ENCODE data around the gene KCNN3. TPM values are rescaled to one million over a fixed set of nuclear protein-coding genes. Genes with fewer than 3 reads are reported as not detected.

KCNN3 gene
- total and polyA plus RNA-seq, 2 of the 13 experiments (the other 11 are each of a cell fraction or from before 2014, with no cell fraction given), result not detected

DNA sequence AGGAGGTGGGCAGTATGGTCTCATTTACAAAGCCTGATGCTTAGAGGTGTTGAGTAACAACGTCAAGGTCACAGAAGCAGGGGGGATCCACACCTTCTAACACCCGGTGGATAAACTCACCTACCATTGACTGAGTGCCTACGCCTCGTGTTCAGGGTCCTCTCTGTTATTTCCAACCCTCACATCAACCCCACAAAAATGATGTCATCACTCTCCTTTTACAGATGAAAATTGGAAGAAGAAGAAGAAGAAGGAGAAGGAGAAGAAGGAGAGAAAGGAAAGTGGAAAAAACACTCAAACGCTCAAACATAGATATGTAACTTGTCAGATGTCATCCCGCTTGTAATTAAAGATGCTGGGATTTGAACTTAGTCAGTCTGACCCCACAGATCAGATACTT, 653 bp upstream of the KCNN3 start:
- Histone ChIP-seq H3K4me3 (replicated peaks in 1 of 3; ENCODE audit: insufficient read depth in 1 of 3, low read depth in 2 of 3, low read length in 3 of 3) (peak overlapping the region in 1 of 3 experiments; percentile 39; a peak in 1 of 6 replicates), H3K79me2 (ENCODE audit: insufficient read depth, low read length) (no peaks in the 10 kb centered on the region), H3K27ac (ENCODE audit: extremely low read length, insufficient read depth, low read length) (no peak overlapping the region), H3K9me3 (ENCODE audit: low read length) (no peaks in the 10 kb centered on the region), H2AFZ (ENCODE audit: low read length) (no peak overlapping the region), H3K4me2 (ENCODE audit: low read depth, low read length) (peak overlapping the region; percentile 49; the same call in 1 of the 2 replicates), H4K20me1 (ENCODE audit: insufficient read depth, low read length) (no peaks in the 10 kb centered on the region), H3K27me3 (ENCODE audit: control insufficient read depth in 1 of 2, insufficient read depth in 2 of 2, low read length in 2 of 2) (peaks cover 0 to 43% of the 10 kb centered on the region in 2 experiments; a peak in 3 of 5 replicates), H3K4me1 (ENCODE audit: insufficient read depth, low read length) (peaks cover 12% of the 10 kb centered on the region), H3K36me3 (replicated peaks in 1 of 2; ENCODE audit: control insufficient read depth in 1 of 2, insufficient read depth in 2 of 2, low read length in 2 of 2) (no peaks in the 10 kb centered on the region), H3K9ac (ENCODE audit: insufficient read depth, low read depth, low read length) (no peak overlapping the region)
- ATAC-seq (no peak), DNase-seq (ENCODE audit: low spot score) (no peak), FAIRE-seq (no peak)
- POLR2A ChIA-PET, result no interaction called here
- BruUV-seq (replicated peaks), result no TSS peak
- 38% methylated on average over 6 of the region's 6 CpGs for WGBS (ENCODE audit: low lambda C conversion rate)
- intact Hi-C loops (cut with micrococcal nuclease; ENCODE audit: unreplicated experiment) (no loop called here), in situ Hi-C loops (cut with HindIII; ENCODE audit: extremely low pct_ligation_motif_present, low pct_unique_long_range_greater_than_20kb) (loop anchor here (10.0 kb wide), 2 partner anchors 206 to 306 kb away; partner anchors contain the start of gene CHRNB2)
- peak; percentile 90 for TF ChIP-seq ATF7 (IDR thresholded peaks at IDR 0.05)
- no peak for TF ChIP-seq ATF7 (CRISPR knock-in tag; IDR thresholded peaks at IDR 0.05)
- TF ChIP-seq ZC3H4 (CRISPR knock-in tag; IDR thresholded peaks at IDR 0.05; ENCODE audit: borderline replicate concordance), result no peak
- TF ChIP-seq CREB1 (IDR thresholded peaks at IDR 0.05), result peak; percentile 46; the same call in 1 of the 2 replicates
- TF ChIP-seq CREB1 (CRISPR knock-in tag; IDR thresholded peaks at IDR 0.05), result no peak
- CTCF ChIA-PET (ENCODE audit: low intra/inter-chr PET ratio, low total read pairs), result no interaction called here

DNA sequence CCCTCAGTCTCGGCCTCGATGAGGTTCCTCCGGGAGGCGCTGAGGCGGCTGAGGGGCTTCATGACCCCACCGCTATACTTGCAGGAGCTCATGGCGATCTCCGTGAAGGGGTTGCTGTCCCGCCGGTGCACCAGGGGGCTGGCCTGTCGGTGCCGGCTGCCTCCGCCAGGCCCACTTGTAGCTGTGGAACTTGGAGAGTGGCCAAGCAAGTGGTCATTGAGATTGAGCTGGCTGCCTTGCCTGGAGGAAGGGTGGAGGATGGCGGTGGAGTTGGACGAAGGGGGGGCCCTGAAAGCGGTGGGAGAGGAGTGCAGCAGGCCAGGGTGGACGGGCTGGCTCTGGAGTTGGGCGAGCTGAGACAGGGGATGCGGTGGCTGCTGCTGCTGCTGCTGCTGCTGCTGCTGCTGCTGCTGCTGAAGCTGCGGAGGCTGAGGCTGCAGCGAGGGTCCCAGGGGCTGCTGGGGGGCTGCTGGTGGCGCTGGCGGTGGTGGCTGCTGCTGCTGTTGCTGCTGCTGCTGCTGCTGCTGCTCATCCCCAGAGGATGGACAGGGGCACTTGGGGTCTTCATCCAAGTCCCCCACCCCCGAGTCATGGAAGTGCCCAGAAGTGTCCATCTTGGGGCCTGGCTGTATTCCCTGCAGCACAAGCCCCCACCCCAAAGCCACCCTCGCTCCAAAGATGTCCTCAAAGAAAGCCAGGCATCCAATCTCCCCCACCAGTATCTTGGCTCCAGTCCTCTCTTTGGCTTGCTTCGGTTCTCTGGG, 548 bp downstream of the KCNN3 start:
- ChIA-PET POLR2A (no interaction called here), CTCF (ENCODE audit: low intra/inter-chr PET ratio, low total read pairs) (no interaction called here)
- H3K4me2 ChIP-seq (ENCODE audit: low read depth, low read length), result peak overlapping the region; percentile 49
- DNase-seq (ENCODE audit: low spot score) (no peak), ATAC-seq (no peak), FAIRE-seq (no peak)
- H3K4me1 ChIP-seq (ENCODE audit: insufficient read depth, low read length), result peaks cover 18% of the 10 kb centered on the region
- intact Hi-C loops (cut with micrococcal nuclease; ENCODE audit: unreplicated experiment) (no loop called here), in situ Hi-C loops (cut with HindIII; ENCODE audit: extremely low pct_ligation_motif_present, low pct_unique_long_range_greater_than_20kb) (loop anchor here (10.0 kb wide), 2 partner anchors 205 to 305 kb away; partner anchors contain the start of gene CHRNB2)
- no peaks in the 10 kb centered on the region for H4K20me1 ChIP-seq (ENCODE audit: insufficient read depth, low read length)
- no peak overlapping the region for H2AFZ ChIP-seq (ENCODE audit: low read length)
- no peak overlapping the region for H3K27ac ChIP-seq (ENCODE audit: extremely low read length, insufficient read depth, low read length)
- no peaks in the 10 kb centered on the region for H3K9me3 ChIP-seq (ENCODE audit: low read length)
- no peaks in the 10 kb centered on the region for H3K36me3 ChIP-seq (replicated peaks in 1 of 2; ENCODE audit: control insufficient read depth in 1 of 2, insufficient read depth in 2 of 2, low read length in 2 of 2)
- no TSS peak for BruUV-seq (replicated peaks)
- WGBS (ENCODE audit: low lambda C conversion rate), result 61% methylated on average over 9 of the region's 26 CpGs
- no peak overlapping the region for H3K9ac ChIP-seq (ENCODE audit: insufficient read depth, low read depth, low read length)
- H3K27me3 ChIP-seq (ENCODE audit: control insufficient read depth in 1 of 2, insufficient read depth in 2 of 2, low read length in 2 of 2), result peaks cover 0 to 52% of the 10 kb centered on the region in 2 experiments; a peak in 4 of 5 replicates
- H3K79me2 ChIP-seq (ENCODE audit: insufficient read depth, low read length), result no peaks in the 10 kb centered on the region
- H3K4me3 ChIP-seq (replicated peaks in 1 of 3; ENCODE audit: insufficient read depth in 1 of 3, low read depth in 2 of 3, low read length in 3 of 3), result peak overlapping the region in 1 of 3 experiments; percentile 30; a peak in 1 of 6 replicates
- TF ChIP-seq ZBTB3 (CRISPR knock-in tag; IDR thresholded peaks at IDR 0.05; ENCODE audit: borderline replicate concordance, low read depth) (no peak), ZKSCAN5 (CRISPR knock-in tag; IDR thresholded peaks at IDR 0.05) (no peak), ZNF775 (CRISPR knock-in tag; IDR thresholded peaks at IDR 0.05; ENCODE audit: borderline replicate concordance) (no peak), SMYD3 (CRISPR knock-in tag; IDR thresholded peaks at IDR 0.05) (no peak), HDAC6 (IDR thresholded peaks at IDR 0.05; ENCODE audit: low read depth, low read length) (no peak), ZNF10 (CRISPR knock-in tag; IDR thresholded peaks at IDR 0.05; ENCODE audit: borderline replicate concordance, low read depth) (no peak), ZNF34 (CRISPR knock-in tag; IDR thresholded peaks at IDR 0.05; ENCODE audit: borderline replicate concordance) (no peak), RBM39 (IDR thresholded peaks at IDR 0.05; ENCODE audit: low read depth, low read length, poor library complexity, severe bottlenecking) (no peak), JUN (CRISPR knock-in tag; IDR thresholded peaks at IDR 0.05) (no peak)
- TF ChIP-seq, protein P1, sequence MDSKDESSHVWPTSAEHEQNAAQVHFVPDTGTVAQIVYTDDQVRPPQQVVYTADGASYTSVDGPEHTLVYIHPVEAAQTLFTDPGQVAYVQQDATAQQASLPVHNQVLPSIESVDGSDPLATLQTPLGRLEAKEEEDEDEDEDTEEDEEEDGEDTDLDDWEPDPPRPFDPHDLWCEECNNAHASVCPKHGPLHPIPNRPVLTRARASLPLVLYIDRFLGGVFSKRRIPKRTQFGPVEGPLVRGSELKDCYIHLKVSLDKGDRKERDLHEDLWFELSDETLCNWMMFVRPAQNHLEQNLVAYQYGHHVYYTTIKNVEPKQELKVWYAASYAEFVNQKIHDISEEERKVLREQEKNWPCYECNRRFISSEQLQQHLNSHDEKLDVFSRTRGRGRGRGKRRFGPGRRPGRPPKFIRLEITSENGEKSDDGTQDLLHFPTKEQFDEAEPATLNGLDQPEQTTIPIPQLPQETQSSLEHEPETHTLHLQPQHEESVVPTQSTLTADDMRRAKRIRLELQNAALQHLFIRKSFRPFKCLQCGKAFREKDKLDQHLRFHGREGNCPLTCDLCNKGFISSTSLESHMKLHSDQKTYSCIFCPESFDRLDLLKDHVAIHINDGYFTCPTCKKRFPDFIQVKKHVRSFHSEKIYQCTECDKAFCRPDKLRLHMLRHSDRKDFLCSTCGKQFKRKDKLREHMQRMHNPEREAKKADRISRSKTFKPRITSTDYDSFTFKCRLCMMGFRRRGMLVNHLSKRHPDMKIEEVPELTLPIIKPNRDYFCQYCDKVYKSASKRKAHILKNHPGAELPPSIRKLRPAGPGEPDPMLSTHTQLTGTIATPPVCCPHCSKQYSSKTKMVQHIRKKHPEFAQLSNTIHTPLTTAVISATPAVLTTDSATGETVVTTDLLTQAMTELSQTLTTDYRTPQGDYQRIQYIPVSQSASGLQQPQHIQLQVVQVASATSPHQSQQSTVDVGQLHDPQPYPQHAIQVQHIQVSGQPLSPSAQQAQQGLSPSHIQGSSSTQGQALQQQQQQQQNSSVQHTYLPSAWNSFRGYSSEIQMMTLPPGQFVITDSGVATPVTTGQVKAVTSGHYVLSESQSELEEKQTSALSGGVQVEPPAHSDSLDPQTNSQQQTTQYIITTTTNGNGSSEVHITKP (CRISPR knock-in tag; IDR thresholded peaks at IDR 0.05; ENCODE audit: low read depth), result no peak

All from HepG2 (cell line).